GM12872 (cell line): ENCODE results near the gene MIER2.

Experiments
- CTCF ChIP-seq: IDR thresholded peaks from 3 replicates; pipeline ENCODE4 v1.5.1; 2011; ENCODE audit warnings: low read depth, mild to moderate bottlenecking, low read length, moderate library complexity; ENCODE audit not compliant: insufficient read depth

Gene MIER2

GRCh38 chr19:335486-336066 lies 9.0 kb downstream of the MIER2 start:
- TF ChIP-seq CTCF, result no peak

GRCh38 chr19:335072-335471 lies 9.5 kb downstream of the MIER2 start:
- TF ChIP-seq CTCF, result no peak

GRCh38 chr19:334296-335071 lies 10.1 kb downstream of the MIER2 start:
- no peak for TF ChIP-seq CTCF

- no peak for TF ChIP-seq CTCF
These were observed 14.1 kb downstream of the MIER2 start for GRCh38 chr19:330503-330902.

GRCh38 chr19:329876-330275 lies 14.7 kb downstream of the MIER2 start:
- TF ChIP-seq CTCF, result no peak

- no peak for TF ChIP-seq CTCF
These were observed 16.5 kb downstream of the MIER2 start for GRCh38 chr19:328025-328505.

GRCh38 chr19:327291-328024 lies 17.1 kb downstream of the MIER2 start:
- TF ChIP-seq CTCF, result no peak
